Erythroblast (primary cell): ENCODE results near the gene ZNF592.

ENCODE experiments used
- GATA1 ChIP-seq: IDR thresholded peaks from 2 replicates; pipeline ENCODE4 v1.6.1; 2011; ENCODE audit warnings: low read depth, mild to moderate bottlenecking, control low read depth, low read length, moderate library complexity
- POLR2A ChIP-seq: IDR thresholded peaks from 2 replicates; pipeline ENCODE4 v1.6.1; 2011; ENCODE audit warnings: mild to moderate bottlenecking, low read length

- no peak for TF ChIP-seq POLR2A
- TF ChIP-seq GATA1: no peak
Measured at GRCh38 chr15:84840255-84840654, 91.9 kb downstream of the ZNF592 start.
